Fibroblast of mammary gland (primary cell): ENCODE data around the gene BRINP3.

Source experiments
- DNase-seq: peaks from one replicate; pipeline ENCODE4 v3.0.0-alpha.2; 2010; ENCODE audit warnings: low read depth
- H3K4me3 ChIP-seq: 2 replicates; pipeline ENCODE4 v1.5.1; 2011; ENCODE audit warnings: low read depth, mild to moderate bottlenecking, low read length, moderate library complexity; ENCODE audit not compliant: control insufficient read depth
- TF ChIP-seq, protein P1 (sequence below): conservative IDR thresholded peaks from 2 replicates; pipeline ENCODE4 v1.5.1; 2011; ENCODE audit warnings: low read depth, low read length, inconsistent platforms; ENCODE audit not compliant: control insufficient read depth, insufficient read depth

The BRINP3 gene

DNA sequence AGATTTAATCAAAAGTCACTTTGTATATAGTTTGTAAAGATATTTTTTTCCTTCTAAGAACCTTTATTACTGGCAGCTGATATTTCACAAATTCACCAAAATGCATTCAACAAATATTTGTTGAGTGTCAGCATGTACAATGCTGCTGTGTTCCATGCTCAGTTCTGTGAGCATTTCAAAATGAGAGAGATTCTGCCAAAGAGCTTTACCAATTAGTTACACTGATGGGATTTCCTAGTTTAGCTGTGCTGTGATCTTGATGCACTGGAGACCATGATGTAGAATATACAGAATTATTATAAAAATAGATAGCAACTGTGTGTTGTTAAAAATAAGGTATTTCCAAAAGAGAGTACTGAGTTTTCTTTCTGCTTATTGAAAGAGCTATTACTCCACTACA is 225.6 kb downstream of the BRINP3 start:
- TF ChIP-seq, protein P1, sequence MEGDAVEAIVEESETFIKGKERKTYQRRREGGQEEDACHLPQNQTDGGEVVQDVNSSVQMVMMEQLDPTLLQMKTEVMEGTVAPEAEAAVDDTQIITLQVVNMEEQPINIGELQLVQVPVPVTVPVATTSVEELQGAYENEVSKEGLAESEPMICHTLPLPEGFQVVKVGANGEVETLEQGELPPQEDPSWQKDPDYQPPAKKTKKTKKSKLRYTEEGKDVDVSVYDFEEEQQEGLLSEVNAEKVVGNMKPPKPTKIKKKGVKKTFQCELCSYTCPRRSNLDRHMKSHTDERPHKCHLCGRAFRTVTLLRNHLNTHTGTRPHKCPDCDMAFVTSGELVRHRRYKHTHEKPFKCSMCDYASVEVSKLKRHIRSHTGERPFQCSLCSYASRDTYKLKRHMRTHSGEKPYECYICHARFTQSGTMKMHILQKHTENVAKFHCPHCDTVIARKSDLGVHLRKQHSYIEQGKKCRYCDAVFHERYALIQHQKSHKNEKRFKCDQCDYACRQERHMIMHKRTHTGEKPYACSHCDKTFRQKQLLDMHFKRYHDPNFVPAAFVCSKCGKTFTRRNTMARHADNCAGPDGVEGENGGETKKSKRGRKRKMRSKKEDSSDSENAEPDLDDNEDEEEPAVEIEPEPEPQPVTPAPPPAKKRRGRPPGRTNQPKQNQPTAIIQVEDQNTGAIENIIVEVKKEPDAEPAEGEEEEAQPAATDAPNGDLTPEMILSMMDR, result no peak
- DNase-seq, result no peak
- no peak overlapping the region for H3K4me3 ChIP-seq

DNA sequence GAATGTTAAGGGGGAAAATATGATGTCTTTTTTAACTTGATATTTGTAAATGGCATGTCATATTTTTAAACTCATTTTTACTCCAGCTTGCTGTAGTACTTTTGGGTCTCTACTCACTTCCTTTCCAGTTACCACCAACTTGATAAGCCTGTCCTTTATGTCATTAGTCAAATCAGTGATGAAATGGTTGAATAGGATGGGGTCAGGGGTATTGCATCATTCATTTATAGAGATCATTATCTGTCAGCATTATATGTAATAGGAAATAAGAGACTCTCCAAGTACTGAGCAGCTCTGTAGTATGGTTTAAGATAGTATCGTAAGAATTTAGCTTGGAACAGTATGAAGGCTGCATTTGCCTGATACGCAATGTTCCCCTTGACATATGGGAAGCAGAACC is 227.3 kb downstream of the BRINP3 start:
- H3K4me3 ChIP-seq, result no peak overlapping the region
- TF ChIP-seq, protein P1, result no peak
- DNase-seq, result no peak

DNA sequence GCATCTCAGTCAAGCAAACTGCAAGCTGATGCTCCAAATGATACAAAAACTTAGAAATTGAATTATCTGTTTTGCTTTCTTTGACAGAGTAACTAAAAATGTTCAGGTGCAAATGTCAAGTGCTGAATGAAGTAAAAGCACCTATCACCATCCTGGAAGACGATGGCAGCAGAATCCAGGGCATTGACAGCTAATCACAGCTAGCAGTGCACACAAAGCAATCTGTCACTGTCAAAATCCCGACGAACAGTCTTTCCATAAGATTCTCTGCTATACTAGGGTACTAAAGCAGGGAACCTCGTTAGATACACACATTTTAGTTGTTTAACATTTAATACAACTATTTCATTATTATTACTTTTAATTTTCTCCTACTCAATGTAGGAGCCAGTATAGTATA is 233.3 kb downstream of the BRINP3 start:
- TF ChIP-seq, protein P1, result no peak
- no peak overlapping the region for H3K4me3 ChIP-seq
- no peak for DNase-seq

DNA sequence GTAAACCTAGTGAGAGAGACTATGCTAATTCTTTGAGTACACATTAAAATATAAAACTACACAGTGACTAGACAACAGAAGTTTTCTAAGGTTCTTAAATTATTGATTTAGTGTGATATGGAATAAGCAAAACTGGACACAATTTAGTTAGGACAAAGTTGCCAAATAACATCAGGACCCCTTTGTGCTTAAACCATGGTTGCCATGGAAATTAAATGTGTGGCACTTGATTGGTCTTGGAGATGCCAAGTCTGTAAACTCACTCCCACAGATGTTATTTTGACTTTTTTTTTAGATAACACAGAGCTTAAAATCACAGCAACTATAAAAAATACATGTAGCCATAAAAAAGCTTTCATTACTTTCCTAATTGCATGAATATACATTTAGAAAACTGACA is 234.6 kb downstream of the BRINP3 start:
- DNase-seq, result no peak
- no peak overlapping the region for H3K4me3 ChIP-seq
- TF ChIP-seq, protein P1, result no peak

DNA sequence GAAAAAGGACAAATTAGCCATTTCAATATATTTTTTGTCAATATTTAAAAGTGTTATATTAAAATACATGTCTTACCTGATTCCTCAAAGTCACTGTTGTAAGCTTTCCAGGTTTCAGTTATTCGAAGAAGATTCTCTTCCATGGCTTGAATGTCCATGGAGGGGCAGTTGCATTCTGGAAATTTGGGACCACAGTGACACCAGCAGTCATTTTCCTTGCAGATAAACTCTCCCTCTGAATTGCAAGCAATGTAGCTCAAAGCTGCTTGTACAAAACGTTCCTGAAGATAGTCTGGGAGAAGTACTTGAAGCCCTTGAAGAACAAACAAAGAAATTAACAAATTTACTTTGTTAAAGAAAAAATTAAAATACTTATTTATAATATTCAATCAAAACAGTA is 251.7 kb downstream of the BRINP3 start:
- no peak overlapping the region for H3K4me3 ChIP-seq
- no peak for DNase-seq
- TF ChIP-seq, protein P1, result no peak

DNA sequence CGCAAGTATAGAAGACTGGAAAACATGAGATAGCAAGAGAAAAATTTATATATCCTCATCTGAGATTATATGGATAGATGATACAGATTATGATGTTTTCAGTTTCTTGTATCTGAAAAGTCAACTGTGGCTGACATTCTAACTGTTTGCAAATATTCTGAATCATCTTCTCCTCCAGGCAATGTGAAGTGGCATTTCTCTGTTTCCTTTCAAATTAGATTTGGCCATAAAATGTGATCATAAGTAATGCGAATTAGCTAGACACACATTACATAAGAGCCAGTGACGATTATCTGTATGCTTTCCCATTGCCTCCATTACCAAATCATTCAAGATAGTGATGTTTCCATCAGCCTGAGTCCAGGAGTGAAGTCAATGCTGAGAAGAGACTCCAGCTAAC is 265.2 kb downstream of the BRINP3 start:
- H3K4me3 ChIP-seq, result no peak overlapping the region
- TF ChIP-seq, protein P1, result no peak
- DNase-seq, result no peak

DNA sequence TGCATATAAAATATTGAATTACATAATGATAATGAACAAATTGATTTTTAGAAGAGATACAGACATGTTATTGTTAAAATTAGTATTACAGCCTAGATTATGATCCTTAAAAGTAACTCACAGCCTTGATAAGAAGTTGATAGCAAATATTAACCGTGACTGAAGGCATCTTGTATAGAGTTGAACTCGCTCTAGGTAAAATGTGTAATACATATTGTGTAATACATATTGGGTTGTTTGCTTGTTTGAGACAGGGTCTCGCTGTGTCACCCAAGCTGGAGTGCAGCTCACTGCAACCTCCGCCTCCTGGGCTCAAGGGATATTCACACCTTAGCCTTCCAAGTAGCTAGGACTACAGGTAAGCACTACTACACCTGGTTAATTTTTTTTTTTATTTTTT is 269.9 kb downstream of the BRINP3 start:
- DNase-seq, result no peak
- TF ChIP-seq, protein P1, result no peak
- H3K4me3 ChIP-seq, result no peak overlapping the region
